Fibroblast of mammary gland (primary cell): ENCODE data around the gene RASAL1.

Experiments
- DNase-seq: peaks from one replicate; pipeline ENCODE4 v3.0.0-alpha.2; 2010; ENCODE audit warnings: low read depth
- H3K4me3 ChIP-seq: 2 replicates; pipeline ENCODE4 v1.5.1; 2011; ENCODE audit warnings: low read depth, mild to moderate bottlenecking, low read length, moderate library complexity; ENCODE audit not compliant: control insufficient read depth
- CTCF ChIP-seq: conservative IDR thresholded peaks from 2 replicates; pipeline ENCODE4 v1.5.1; 2011; ENCODE audit warnings: low read depth, low read length, inconsistent platforms; ENCODE audit not compliant: control insufficient read depth, insufficient read depth

The RASAL1 gene

GRCh38 chr12:113155060-113155459 lies 19.5 kb upstream of the RASAL1 start:
- no peak for TF ChIP-seq CTCF
- DNase-seq: no peak
- no peak overlapping the region for H3K4me3 ChIP-seq

- DNase-seq: peak; percentile 12
- TF ChIP-seq CTCF: no peak
- H3K4me3 ChIP-seq: no peak overlapping the region
Measured at GRCh38 chr12:113154351-113154973, 18.9 kb upstream of the RASAL1 start.

GRCh38 chr12:113152835-113153814 lies 17.6 kb upstream of the RASAL1 start:
- no peak overlapping the region for H3K4me3 ChIP-seq
- peak; percentile 70 for DNase-seq
- TF ChIP-seq CTCF: peak; percentile 38

- TF ChIP-seq CTCF: no peak
- DNase-seq: no peak
- H3K4me3 ChIP-seq: no peak overlapping the region
Measured at GRCh38 chr12:113152196-113152834, 16.8 kb upstream of the RASAL1 start.

- no peak for DNase-seq
- TF ChIP-seq CTCF: no peak
- H3K4me3 ChIP-seq: no peak overlapping the region
Measured at GRCh38 chr12:113151655-113152054, 16.1 kb upstream of the RASAL1 start.

- no peak for TF ChIP-seq CTCF
- H3K4me3 ChIP-seq: no peak within 1 kb of the TSS
- peak; percentile 58 for DNase-seq
Measured at GRCh38 chr12:113149361-113150150, 14.0 kb upstream of the RASAL1 start, which contains the start of gene CFAP73. TSS of gene CFAP73 (plus strand) at chr12:113149724. CDS start at chr12:113149858, 134 bp downstream.
